T-helper 17 cell (primary cell): ENCODE data around the gene GNG13. TPM values are rescaled to one million over a fixed set of nuclear protein-coding genes. Genes with fewer than 3 reads are reported as not detected.
"Not testable (repeated sequence)": the region's sequence is repeated elsewhere in the genome, so short reads cannot be mapped to it uniquely, and the experiment has no call there.

Experiments
- ATAC-seq: fragments of 150-1000 bp; cut with Tn5 transposase; 2 replicates; pipeline ENCODE4 v1.10.0; 2021; ENCODE audit warnings: mild to moderate bottlenecking, moderate library complexity
- DNase-seq, 3 donors: peaks; one replicate each; pipeline versions ENCODE4 v3.0.0 to v3.0.0-alpha.2; 2020 to 2021
- H3K9me3 ChIP-seq: one replicate; pipeline ENCODE4 v1.7.0; 2013; ENCODE audit warnings: low read length, mild to moderate bottlenecking; ENCODE audit not compliant: control insufficient read depth, poor library complexity, severe bottlenecking
- H3K27ac Mint-ChIP-seq: one replicate; pipeline ENCODE4 v1.8.0; 2022; ENCODE audit warnings: mild to moderate bottlenecking, moderate library complexity, mixed read lengths
- H3K27me3 Mint-ChIP-seq: one replicate; pipeline ENCODE4 v1.8.0; 2022; ENCODE audit warnings: mixed read lengths
- H3K36me3 Mint-ChIP-seq: one replicate; pipeline ENCODE4 v1.8.0; 2022; ENCODE audit warnings: low read depth, mixed read lengths
- H3K4me1 Mint-ChIP-seq: one replicate; pipeline ENCODE4 v1.8.0; 2022; ENCODE audit warnings: mild to moderate bottlenecking, mixed read lengths
- H3K4me3 Mint-ChIP-seq: one replicate; pipeline ENCODE4 v1.8.0; 2022; ENCODE audit warnings: mild to moderate bottlenecking, moderate library complexity, mixed read lengths
- total RNA-seq, 4 donors: library from RNA in 2 of 4; stranded (reverse) in 2 of 4; gene quantifications; one replicate each; pipeline ENCODE4 v1.2.3 and lab custom pipeline; 2022 to 2026

Gene GNG13
- total RNA-seq, 2 donors from 2014 or later: not detected

- no peaks in the 10 kb centered on the region for H3K27me3 Mint-ChIP-seq
- H3K4me1 Mint-ChIP-seq: peaks cover 4% of the 10 kb centered on the region
- no peak for DNase-seq
- no peaks in the 10 kb centered on the region for H3K9me3 ChIP-seq
- no peak overlapping the region for H3K27ac Mint-ChIP-seq
- H3K4me3 Mint-ChIP-seq: no peak overlapping the region
- no peaks in the 10 kb centered on the region for H3K36me3 Mint-ChIP-seq
- no peak for ATAC-seq
Measured at GRCh38 chr16:779561-779960, 21.0 kb downstream of the GNG13 start.

GRCh38 chr16:778909-779527, 21.5 kb downstream of the GNG13 start:
- ATAC-seq (no peak), DNase-seq (no peak)
- no peak overlapping the region for H3K4me3 Mint-ChIP-seq
- H3K27me3 Mint-ChIP-seq: no peaks in the 10 kb centered on the region
- no peak overlapping the region for H3K27ac Mint-ChIP-seq
- peaks cover 4% of the 10 kb centered on the region for H3K4me1 Mint-ChIP-seq
- no peaks in the 10 kb centered on the region for H3K36me3 Mint-ChIP-seq
- no peaks in the 10 kb centered on the region for H3K9me3 ChIP-seq

GRCh38 chr16:778447-778846, 22.1 kb downstream of the GNG13 start:
- no peaks in the 10 kb centered on the region for H3K27me3 Mint-ChIP-seq
- DNase-seq: no peak
- no peak for ATAC-seq
- no peaks in the 10 kb centered on the region for H3K9me3 ChIP-seq
- H3K4me1 Mint-ChIP-seq: peaks cover 4% of the 10 kb centered on the region
- no peaks in the 10 kb centered on the region for H3K36me3 Mint-ChIP-seq
- H3K27ac Mint-ChIP-seq: no peak overlapping the region
- H3K4me3 Mint-ChIP-seq: no peak overlapping the region

DNA sequence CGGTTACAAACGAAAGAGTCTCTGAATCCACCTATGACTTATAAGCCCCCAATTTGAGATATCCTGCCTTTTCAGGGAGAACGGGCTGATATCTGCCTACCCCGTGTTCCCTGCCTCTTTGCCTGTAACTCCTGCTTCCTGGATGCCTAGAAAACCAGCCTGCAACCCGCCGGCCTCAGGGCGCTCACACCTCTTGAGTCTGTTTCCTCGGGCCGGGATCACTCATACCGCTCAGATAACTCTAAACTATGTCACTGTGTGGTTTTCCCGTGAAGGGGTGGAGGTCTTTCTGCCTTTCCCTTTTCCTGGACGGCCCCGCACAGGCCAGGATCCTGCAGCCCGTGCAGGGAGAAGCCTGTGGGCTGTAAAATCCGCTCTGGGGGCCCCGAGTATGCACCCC, 22.7 kb downstream of the GNG13 start:
- H3K9me3 ChIP-seq: no peaks in the 10 kb centered on the region
- Mint-ChIP-seq H3K4me1 (peaks cover 4% of the 10 kb centered on the region), H3K27me3 (no peaks in the 10 kb centered on the region), H3K36me3 (no peaks in the 10 kb centered on the region), H3K4me3 (no peak overlapping the region), H3K27ac (no peak overlapping the region)
- ATAC-seq (no peak), DNase-seq (no peak)

- peaks cover 4% of the 10 kb centered on the region for H3K4me1 Mint-ChIP-seq
- ATAC-seq: no peak
- H3K36me3 Mint-ChIP-seq: no peaks in the 10 kb centered on the region
Measured at GRCh38 chr16:776824-777223, 23.7 kb downstream of the GNG13 start.

GRCh38 chr16:776298-776697, 24.2 kb downstream of the GNG13 start:
- not testable (repeated sequence) for H3K4me1 Mint-ChIP-seq, ATAC-seq, H3K27ac Mint-ChIP-seq, H3K27me3 Mint-ChIP-seq, H3K9me3 ChIP-seq, DNase-seq, H3K4me3 Mint-ChIP-seq, H3K36me3 Mint-ChIP-seq

More at GRCh38 chr16:776824-777223, 23.7 kb downstream of the GNG13 start:
- no peak for DNase-seq
- Mint-ChIP-seq H3K27ac (no peak overlapping the region), H3K27me3 (no peaks in the 10 kb centered on the region), H3K4me3 (no peak overlapping the region)
- H3K9me3 ChIP-seq: no peaks in the 10 kb centered on the region

DNA sequence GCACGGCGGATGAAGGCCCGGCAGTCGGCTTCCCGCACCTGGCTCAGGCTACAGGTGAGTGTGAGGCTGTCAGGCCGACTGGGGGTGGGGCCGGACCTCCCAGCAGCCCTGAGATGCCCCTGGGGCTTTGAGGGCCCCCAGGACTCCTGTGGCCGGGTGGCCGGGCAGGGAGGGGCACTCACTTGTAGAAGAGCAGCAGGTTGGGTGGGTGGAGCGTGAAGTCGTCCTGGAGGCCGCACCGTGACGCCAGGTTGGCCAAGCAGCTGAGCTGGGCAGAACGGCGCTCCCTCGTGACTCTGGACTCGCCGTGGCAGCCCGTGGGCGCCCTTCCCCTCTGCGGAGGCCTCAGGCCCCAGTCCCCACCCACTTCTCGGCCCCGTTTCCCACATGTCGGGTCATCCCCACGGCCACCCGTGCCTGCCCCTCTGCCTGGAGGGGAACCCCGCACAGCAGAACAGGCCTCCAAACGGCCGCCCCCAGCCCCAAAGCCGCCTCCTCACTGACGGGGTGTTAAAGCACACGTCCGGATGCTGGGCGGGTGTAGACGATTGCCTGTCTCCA, 25.2 kb downstream of the GNG13 start:
- H3K9me3 ChIP-seq: no peaks in the 10 kb centered on the region
- Mint-ChIP-seq H3K27ac (no peak overlapping the region), H3K4me3 (no peak overlapping the region), H3K27me3 (peaks cover 7% of the 10 kb centered on the region), H3K4me1 (peaks cover 2% of the 10 kb centered on the region), H3K36me3 (no peaks in the 10 kb centered on the region)
- DNase-seq (no peak), ATAC-seq (no peak)

- ATAC-seq: no peak
- Mint-ChIP-seq H3K27ac (no peak overlapping the region), H3K4me3 (no peak overlapping the region), H3K27me3 (peaks cover 7% of the 10 kb centered on the region), H3K4me1 (peaks cover 2% of the 10 kb centered on the region), H3K36me3 (no peaks in the 10 kb centered on the region)
- DNase-seq: no peak
- H3K9me3 ChIP-seq: no peaks in the 10 kb centered on the region
Measured at GRCh38 chr16:774086-775001, 26.2 kb downstream of the GNG13 start.

- Mint-ChIP-seq H3K4me1 (peaks cover 2% of the 10 kb centered on the region), H3K27me3 (peaks cover 7% of the 10 kb centered on the region)
Measured at GRCh38 chr16:772959-773358, 27.6 kb downstream of the GNG13 start.

DNA sequence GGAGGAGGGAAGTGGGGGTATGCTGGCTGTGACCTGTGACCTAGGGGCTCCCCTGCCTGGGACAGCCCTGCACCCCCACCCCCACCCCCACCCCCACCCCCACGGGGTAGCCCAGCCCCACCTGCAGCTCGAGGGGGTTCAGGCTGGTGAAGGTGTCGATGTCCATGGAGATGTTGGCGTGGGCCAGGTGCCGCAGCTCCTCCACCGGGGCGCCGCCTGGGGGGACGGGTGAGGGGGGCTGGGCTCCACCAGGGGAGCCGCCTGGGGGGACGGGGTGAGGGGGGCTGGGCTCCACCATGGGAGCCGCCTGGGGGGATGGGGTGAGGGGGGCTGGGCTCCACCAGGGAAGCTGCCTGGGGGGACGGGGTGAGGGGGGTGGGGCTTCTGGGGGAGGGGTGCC, 30.1 kb downstream of the GNG13 start:
- no peaks in the 10 kb centered on the region for H3K9me3 ChIP-seq
- Mint-ChIP-seq H3K27me3 (peaks cover 7% of the 10 kb centered on the region), H3K27ac (no peak overlapping the region), H3K4me1 (no peaks in the 10 kb centered on the region), H3K36me3 (no peaks in the 10 kb centered on the region), H3K4me3 (no peak overlapping the region)
- DNase-seq (no peak), ATAC-seq (no peak)

More at GRCh38 chr16:772959-773358, 27.6 kb downstream of the GNG13 start:
- Mint-ChIP-seq H3K36me3 (no peaks in the 10 kb centered on the region), H3K27ac (no peak overlapping the region), H3K4me3 (no peak overlapping the region)
- DNase-seq: no peak
- H3K9me3 ChIP-seq: no peaks in the 10 kb centered on the region
- no peak for ATAC-seq

DNA sequence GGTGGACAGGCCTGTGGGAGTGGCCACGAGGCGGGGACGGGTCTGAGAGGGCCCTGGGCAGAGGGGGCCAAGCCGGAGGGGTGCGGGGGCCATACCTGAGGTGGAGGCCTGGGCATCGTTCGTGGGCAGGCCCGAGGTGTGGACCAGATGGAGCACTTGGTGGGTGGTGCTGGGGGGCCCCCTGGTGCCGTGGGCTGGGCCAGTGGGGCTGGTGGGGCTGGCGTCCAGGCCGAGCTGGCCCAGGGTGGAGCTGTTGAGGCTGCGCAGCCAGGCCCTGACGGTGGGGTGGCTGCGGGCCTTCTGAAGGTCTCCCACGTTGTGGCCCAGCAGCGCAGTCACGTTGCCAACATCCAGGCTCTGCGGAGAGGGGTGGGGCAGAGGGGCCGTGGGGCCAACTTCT, 30.6 kb downstream of the GNG13 start:
- peak in 1 of 3 donors; percentile 11 for DNase-seq
- no peaks in the 10 kb centered on the region for H3K36me3 Mint-ChIP-seq

DNA sequence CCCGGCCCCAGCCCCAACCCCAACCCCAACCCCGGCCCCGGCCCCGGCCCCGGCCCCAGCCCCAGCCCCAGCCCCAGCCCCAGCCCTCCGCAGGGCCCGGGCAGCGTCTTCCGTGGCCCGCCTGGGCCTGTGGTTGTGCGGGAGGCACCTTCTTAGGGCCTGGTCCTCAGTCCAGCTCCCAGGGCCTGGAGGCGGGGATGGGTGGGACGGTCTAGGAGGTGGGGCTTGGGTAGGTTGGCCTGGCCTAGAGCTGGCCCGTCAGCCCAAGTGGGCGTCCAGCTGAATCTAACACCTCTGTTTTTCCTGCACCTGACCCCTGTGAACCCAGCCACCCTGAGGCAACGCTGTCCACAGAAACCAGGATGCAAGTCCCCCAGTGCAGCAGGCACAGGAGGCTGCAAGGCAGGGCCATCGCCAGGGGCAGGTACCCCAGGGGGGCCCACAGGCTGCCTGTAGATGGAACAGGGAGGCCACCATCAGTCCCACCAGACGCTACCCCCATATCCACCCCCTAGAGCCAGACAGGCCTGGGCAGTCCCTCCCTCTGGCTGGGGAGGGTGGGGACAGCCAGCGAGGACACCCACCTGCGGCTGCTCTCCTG, 31.2 kb downstream of the GNG13 start:
- DNase-seq (no peak), ATAC-seq (no peak)
- Mint-ChIP-seq H3K27ac (no peak overlapping the region), H3K4me3 (no peak overlapping the region), H3K27me3 (peaks cover 7% of the 10 kb centered on the region), H3K36me3 (no peaks in the 10 kb centered on the region), H3K4me1 (no peaks in the 10 kb centered on the region)
- H3K9me3 ChIP-seq: no peaks in the 10 kb centered on the region

More for the DNA sequence above, 30.6 kb downstream of the GNG13 start:
- ATAC-seq: no peak
- H3K9me3 ChIP-seq: no peaks in the 10 kb centered on the region
- Mint-ChIP-seq H3K27me3 (peaks cover 7% of the 10 kb centered on the region), H3K27ac (no peak overlapping the region), H3K4me3 (no peak overlapping the region), H3K4me1 (no peaks in the 10 kb centered on the region)

GRCh38 chr16:768428-768827, 32.1 kb downstream of the GNG13 start:
- Mint-ChIP-seq H3K27me3 (peaks cover 7% of the 10 kb centered on the region), H3K4me1 (no peaks in the 10 kb centered on the region), H3K27ac (no peak overlapping the region), H3K4me3 (no peak overlapping the region), H3K36me3 (no peaks in the 10 kb centered on the region)
- DNase-seq: no peak
- no peaks in the 10 kb centered on the region for H3K9me3 ChIP-seq
- no peak for ATAC-seq
